ENCODE results near the gene ZNF521.

The ZNF521 gene

DNA sequence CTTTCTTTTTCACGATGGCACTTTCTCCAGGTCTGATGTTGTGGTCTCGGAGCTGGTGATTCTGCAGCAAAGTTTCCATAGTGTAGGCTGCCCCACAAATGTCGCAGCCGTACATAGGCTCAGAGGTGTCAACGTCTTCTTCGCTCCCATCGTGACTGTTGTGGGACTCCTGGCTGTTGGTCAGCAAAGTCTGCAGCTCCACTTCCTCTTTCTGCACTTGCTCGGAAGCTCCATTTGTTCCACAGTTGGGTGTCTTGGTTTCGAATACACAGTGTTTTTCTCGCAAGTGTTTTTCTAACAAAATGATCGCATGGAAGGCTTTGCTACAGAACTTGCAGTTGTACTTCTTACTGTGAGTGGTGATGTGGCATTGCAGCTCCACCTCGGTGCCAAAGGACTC, 126.8 kb downstream of the ZNF521 start:
- no peak for DNase-seq (ENCODE audit: low read depth)

DNA sequence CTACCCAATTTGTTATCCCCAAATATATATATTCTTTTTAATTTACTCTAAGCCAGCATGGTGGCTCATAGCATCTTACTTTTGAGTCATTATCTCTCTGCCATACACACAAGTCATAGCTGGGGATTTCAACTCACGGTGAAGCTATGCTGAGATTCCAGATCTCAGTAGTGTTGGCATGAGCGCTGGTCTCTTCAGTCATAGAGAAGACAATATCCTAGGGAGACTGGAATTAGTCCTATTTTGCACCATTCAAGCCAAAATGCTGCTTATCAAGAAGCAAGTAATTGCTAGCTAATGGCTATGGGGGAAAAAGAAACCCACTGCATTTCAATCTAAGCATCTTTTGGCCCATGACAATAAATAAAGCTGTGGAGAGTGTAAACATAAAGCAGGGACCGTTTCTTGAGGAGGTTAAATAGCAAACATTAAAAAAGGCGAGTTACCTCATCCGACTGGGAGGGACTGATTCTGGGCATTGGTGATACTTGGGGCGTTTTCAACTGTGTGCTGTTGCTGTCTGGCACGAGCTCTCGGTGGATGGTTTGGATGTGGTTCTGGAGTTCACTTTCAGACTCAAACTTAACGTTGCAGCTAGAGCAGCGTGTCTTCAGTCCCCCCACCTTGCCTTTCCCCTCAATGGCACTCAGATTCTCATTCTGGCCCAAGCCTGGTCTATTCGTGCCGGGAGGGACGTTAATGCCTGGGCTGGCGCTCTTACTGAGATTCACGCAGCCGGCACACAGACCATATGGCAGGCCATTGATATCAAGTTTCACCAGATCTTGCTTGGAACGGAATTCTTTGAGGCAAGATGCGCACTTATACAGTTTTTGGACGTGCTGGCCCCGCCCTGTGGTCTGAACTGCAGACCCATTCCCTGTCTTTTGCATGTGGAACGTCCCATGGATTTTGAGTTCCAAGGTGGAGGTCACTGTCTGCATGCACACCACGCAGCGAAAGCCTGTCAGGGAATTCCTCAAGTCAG, 127.8 kb downstream of the ZNF521 start:
- DNase-seq (ENCODE audit: low read depth), result no peak

GRCh38 chr18:25223211-25223610, 128.8 kb downstream of the ZNF521 start:
- no peak for DNase-seq (ENCODE audit: low read depth)

- no peak for DNase-seq (ENCODE audit: low read depth)
These were observed 129.3 kb downstream of the ZNF521 start for GRCh38 chr18:25222648-25223047.

DNA sequence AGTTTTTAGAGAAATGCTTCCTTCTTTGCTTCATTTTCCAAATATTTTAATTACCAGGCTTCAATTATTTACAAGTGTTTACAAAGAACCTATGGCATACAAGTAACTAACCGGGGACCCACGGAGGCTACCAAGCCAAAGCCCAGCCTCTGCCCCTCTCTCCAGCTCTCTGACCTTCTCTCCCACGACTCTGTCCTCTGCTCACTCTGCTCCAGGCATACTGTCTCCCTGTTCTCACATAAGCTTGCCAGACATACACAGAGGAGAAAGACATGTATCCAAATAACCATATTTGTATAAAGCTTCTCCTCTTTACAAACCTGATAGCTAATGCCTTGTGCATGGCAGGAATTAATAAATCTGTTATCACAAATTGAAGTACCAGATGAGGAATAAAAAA, 141.3 kb downstream of the ZNF521 start:
- DNase-seq (ENCODE audit: low read depth), result no peak

- DNase-seq (ENCODE audit: low read depth), result no peak
These were observed 159.9 kb downstream of the ZNF521 start for GRCh38 chr18:25192065-25192464.

DNA sequence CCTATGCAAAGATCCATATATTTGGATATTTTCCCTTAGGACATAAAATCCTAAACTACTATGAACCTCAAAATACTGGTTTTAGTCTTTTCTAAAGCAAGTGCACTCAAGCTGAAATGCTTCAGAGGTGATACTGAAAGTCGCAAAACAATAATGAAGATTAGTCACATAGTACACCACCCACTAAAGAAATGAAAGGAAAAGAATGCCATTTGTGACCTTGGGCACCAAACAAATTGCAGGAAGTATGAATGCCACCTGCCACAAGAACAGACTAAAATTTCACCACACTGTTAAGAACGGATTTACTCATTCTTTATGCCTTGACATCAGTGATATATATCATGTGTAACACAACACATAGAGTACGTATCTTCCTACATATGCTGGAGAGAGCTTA, 161.5 kb downstream of the ZNF521 start:
- no peak for DNase-seq (ENCODE audit: low read depth)

DNA sequence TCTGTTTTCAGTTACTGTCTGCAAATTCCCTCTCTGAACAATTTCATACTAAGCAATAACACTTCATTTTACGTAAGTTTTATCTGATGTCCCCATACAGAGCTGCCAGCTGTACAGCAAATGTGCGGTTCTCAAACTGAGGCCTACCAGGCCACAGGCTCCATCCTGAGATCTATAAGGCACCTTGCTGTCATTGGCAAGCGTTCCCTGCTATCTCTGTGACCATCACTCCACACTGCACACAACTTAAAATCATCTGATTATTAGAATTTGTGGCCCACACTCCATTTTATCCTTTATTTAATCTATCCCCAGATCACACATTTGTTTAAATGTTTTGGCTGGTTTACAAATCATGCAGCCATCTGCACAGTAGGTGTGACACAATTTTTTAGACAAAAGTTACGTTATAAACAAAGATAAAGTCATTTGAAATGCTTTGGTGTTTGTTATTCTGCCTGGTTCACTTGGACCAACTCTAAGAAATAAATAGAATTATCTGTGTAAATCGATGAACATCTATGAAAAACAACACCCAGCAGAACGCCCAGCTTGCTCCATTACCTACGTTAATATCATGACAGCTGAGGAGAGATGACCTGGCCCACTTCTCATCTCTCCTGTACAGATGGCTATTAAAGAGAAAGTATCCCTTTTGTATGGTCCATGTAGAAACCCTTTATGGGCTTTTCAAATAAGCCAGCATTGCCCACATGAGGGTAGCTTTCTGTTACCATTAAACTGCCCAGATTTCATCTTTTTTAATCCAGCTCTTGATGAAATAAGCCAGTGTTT, 162.4 kb downstream of the ZNF521 start:
- DNase-seq (ENCODE audit: low read depth), result no peak

- no peak for DNase-seq (ENCODE audit: low read depth)
These were observed 164.3 kb downstream of the ZNF521 start for GRCh38 chr18:25187521-25188192.

GRCh38 chr18:25186871-25187270, 165.1 kb downstream of the ZNF521 start:
- DNase-seq (ENCODE audit: low read depth), result no peak

- DNase-seq (ENCODE audit: low read depth), result no peak
These were observed 170.0 kb downstream of the ZNF521 start for GRCh38 chr18:25181993-25182392.

DNA sequence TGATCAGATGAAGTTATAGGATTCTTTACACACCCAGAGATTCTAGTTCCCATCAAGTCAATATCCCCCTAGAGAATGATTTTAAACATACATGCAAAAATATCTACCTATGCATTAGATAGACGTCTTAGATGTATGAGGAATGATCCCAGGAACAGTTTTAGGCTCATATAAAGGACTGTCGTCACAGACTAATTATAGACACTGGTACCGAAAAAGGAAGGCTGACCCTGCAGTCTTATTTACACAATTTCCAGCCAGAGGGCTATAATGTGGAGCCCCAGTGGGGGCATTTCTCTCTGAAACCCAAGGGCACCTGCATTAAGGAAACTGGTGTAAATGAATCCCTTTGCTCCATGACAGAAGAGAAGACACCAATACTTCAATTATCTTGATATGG, 170.4 kb downstream of the ZNF521 start:
- no peak for DNase-seq (ENCODE audit: low read depth)

DNA sequence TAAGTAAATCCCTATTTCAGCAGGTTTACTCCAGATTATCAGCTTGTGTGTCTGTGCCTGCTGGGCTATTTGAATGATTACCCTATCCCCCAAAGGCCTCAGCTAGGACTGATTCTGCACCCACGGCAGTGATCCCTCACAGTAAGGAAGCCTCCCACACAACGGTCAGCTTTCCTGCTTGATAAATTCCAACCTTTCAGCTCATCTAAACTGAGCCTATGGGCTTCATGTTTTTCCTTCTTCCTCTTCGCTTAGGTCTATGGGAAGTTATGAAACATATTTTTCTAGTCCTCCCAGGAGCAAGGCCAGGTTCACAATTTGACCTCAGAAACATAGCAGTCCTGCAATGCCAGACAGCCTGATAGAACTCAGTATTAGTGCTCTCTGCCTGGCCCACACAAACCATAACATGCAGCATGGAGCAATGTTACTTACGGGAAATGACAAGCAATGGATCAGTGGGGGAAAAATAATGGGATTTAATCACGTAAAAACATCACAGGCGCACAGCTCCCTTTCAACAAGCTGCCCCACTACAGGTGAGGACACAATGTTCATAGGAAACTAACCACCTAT, 170.9 kb downstream of the ZNF521 start:
- DNase-seq (ENCODE audit: low read depth), result no peak

- DNase-seq (ENCODE audit: low read depth), result no peak
These were observed 174.3 kb downstream of the ZNF521 start for GRCh38 chr18:25177631-25178030.

DNA sequence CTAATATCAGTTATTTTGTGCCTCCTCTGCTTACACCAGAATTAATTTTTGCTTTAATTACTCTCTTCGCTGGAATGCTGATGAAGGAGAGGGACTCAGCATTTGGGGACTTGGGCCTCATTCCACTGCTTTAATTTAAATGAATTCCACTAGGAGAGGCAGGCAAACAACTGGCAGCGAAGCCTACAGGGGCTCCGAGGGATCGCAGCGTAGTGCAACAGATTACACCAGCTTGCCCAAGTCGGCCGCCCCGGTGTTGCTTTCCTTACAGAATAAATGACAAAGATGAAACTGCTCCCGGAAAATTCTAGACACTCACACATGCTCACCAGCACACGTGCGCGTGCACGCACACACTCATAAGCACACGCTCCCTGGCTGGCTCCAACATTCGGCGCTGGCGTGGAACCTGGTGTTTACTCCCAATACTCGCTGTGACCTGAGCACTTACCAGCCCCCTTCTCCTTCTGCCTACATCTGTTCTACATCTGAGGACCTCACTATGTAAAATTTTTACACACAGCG, 175.4 kb downstream of the ZNF521 start:
- no peak for DNase-seq (ENCODE audit: low read depth)

GRCh38 chr18:25175558-25176517, 176.1 kb downstream of the ZNF521 start:
- DNase-seq (ENCODE audit: low read depth), result no peak

DNA sequence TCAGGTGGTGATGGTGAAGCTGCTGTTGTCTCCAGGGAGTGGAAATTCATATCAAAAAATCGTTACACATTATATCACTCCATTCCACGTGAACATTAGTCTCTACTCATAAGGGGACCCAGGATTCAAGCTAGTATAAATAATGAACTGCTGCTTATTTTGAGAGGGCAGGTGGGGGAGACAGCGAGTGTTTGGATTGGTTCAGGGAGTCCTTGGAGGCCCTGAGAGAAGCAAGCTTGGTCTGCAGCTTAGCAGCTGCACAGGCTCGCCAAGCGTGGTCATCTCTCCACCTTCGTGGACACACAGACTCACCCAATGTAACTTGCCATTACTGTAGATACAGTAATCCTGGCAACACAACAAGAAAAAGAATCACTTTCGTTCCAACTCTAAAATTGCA, 177.6 kb downstream of the ZNF521 start:
- DNase-seq (ENCODE audit: low read depth), result no peak

GRCh38 chr18:25171334-25171733, 180.6 kb downstream of the ZNF521 start:
- no peak for DNase-seq (ENCODE audit: low read depth)

DNA sequence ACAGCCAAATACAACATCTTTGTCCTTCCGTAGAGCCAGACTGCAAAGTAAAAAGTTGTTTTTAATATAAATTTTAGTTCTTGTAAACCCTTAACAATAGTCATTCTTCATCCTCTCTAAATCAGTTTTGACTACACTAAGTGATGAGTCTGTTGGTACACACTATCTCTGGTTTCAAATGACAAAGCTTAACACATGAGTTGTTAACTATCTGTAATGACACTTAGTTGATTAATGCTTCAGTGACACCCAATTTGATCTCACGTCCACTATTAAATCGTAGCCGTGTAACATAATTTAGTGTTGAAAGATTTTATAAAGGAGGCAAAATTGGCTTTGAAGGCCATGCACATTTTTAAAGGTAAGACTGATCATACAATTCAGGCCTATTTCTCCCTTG, 181.6 kb downstream of the ZNF521 start:
- no peak for DNase-seq (ENCODE audit: low read depth)

DNA sequence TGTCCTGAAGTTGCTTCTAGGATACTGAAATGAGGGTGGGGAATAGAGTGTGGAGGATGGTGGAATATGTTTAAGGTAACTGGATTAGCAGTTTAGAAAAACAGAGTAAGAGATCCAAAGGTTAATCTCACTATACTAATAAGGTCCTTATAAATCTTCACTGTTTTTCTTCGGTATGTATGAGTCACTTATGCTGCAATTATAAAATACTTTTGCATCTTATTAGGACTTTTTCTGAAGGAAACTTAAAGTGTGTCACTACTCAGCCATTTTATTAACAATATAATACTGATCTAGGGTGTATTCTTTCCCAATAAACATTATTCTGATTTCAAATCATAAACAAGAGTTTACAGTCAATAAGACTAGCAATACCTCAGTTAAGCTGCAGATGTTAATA, 182.3 kb downstream of the ZNF521 start:
- no peak for DNase-seq (ENCODE audit: low read depth)
